ENCODE measurements around the gene EXOC6.

Gene EXOC6

GRCh38 chr10:92957223-92958010 lies 109.1 kb downstream of the EXOC6 start:
- Histone ChIP-seq H3K27ac (peak overlapping the region in 1 of 2 donors; percentile 14), H3K4me3 (no peak overlapping the region)
- no peak for TF ChIP-seq CTCF (IDR thresholded peaks at IDR 0.05)
- DNase-seq (ENCODE audit: low spot score) = no peak

GRCh38 chr10:92961638-92962037 lies 113.3 kb downstream of the EXOC6 start:
- Histone ChIP-seq H3K27ac (no peak overlapping the region), H3K4me3 (no peak overlapping the region)
- no peak for TF ChIP-seq CTCF (IDR thresholded peaks at IDR 0.05)
- DNase-seq (ENCODE audit: low spot score) = no peak

DNA sequence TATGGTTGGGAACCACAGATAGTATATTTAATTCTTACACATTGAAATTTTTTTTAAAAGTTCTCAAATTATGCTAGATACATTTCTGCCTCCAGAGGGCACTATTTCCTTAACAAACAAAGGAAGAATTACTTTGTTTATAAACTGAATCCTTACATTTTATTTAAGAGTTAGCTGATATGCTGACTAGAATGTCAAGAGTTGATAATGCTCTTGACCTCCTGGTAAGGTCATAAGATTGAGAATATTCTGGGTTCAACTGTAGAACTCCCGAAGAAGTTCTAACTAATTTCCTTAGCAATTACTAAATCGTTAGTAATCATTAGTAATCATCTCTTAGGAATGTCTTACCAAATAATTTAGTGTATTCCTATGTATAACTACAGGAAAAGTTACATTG lies 117.0 kb downstream of the EXOC6 start:
- peak overlapping the region; percentile 41 for H3K4me3 ChIP-seq
- no peak overlapping the region for H3K27ac ChIP-seq
- TF ChIP-seq CTCF (IDR thresholded peaks at IDR 0.05) = peak; percentile 58
- no peak for DNase-seq (ENCODE audit: low spot score)

- no peak for TF ChIP-seq CTCF (IDR thresholded peaks at IDR 0.05)
- H3K4me3 ChIP-seq = no peak overlapping the region
- H3K27ac ChIP-seq = no peak overlapping the region
- no peak for DNase-seq (ENCODE audit: low spot score)
Observed at GRCh38 chr10:92967641-92968040, 119.3 kb downstream of the EXOC6 start.

DNA sequence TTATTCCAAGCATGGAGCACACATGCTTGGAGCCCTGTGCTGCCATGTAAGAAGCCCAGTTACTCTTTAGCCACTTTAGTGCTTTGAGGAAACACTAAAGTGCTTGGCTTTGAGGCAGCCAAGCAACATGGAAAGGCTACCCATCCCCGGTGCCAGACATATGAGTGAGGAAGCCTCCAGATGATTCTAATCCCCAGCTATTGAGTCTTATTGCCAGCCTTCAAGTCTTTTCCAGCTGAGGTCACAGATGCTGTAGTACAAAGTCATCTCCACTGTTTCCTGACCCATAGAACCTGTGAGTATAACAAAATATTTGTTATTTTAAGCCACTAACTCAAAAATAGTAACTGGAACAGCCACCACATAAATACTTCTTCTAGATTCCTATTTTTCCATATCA lies 120.8 kb downstream of the EXOC6 start:
- no peak overlapping the region for H3K4me3 ChIP-seq
- DNase-seq (ENCODE audit: low spot score) = no peak
- TF ChIP-seq CTCF (IDR thresholded peaks at IDR 0.05) = no peak
- H3K27ac ChIP-seq = no peak overlapping the region

DNA sequence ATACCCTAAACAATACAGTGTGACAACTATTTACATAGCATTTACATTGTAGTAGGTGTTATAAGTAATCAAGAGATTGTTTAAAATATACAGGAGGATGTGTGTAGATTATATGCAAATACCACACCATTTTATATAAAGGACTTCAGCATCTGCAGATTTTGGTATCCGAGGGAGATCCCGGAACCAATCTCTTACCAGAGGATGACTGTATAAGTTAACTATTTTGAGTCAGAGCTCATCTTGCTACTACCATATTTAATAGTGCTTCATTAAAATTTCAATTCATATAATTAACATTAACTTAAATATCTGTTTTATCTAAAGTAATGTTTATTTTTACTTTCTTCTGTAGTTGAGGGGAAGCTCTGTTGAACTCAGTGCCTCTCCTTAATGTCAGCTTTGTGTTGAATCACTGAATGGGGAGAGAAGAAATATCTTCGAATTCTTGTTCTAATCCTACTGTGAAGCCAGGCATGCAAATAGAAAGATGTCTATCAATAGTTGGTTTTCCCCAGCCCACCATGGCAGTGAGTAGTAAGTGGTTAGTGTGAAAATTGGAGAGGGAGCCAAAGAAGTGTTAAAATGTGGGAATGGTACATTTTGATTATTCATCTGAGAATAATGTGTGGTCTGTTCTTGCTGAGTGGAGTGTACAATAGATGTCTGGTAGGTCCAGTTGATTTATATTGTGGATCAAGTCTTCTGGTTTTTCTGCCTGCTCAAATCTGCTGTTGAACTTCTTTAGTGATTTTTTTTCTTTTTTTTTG lies 122.2 kb downstream of the EXOC6 start:
- no peak overlapping the region for H3K27ac ChIP-seq
- H3K4me3 ChIP-seq = no peak overlapping the region
- TF ChIP-seq CTCF (IDR thresholded peaks at IDR 0.05) = no peak
- DNase-seq (ENCODE audit: low spot score) = no peak

All from coronary artery (tissue), 2 donors.